GM19239 (cell line): ENCODE measurements around the gene PBX4.
"Not testable (repeated sequence)": the region's sequence is repeated elsewhere in the genome, so short reads cannot be mapped to it uniquely, and the experiment has no call there.

Source experiments
- DNase-seq: peaks from one replicate; pipeline ENCODE4 v3.0.0; 2011; ENCODE audit warnings: low spot score; ENCODE audit not compliant: insufficient read length
- FAIRE-seq: peaks from 2 replicates; lab custom pipeline; 2011; peaks lifted over from hg19 to GRCh38; lab: Jason Lieb, UNC

Gene PBX4

GRCh38 chr19:19628501-19629134, 10.1 kb upstream of the PBX4 start:
- FAIRE-seq: no peak
- no peak for DNase-seq

GRCh38 chr19:19627621-19628500, 9.4 kb upstream of the PBX4 start, which contains the start of gene LPAR2:
Gene LPAR2, minus strand, starts transcription at chr19:19628220. Its CDS starts 945 bp downstream, at chr19:19627275.
- DNase-seq: peak; percentile 93
- peak; percentile 60 for FAIRE-seq

- FAIRE-seq (no peak), DNase-seq (no peak)
Observed at GRCh38 chr19:19626516-19627472, 8.3 kb upstream of the PBX4 start.

DNA sequence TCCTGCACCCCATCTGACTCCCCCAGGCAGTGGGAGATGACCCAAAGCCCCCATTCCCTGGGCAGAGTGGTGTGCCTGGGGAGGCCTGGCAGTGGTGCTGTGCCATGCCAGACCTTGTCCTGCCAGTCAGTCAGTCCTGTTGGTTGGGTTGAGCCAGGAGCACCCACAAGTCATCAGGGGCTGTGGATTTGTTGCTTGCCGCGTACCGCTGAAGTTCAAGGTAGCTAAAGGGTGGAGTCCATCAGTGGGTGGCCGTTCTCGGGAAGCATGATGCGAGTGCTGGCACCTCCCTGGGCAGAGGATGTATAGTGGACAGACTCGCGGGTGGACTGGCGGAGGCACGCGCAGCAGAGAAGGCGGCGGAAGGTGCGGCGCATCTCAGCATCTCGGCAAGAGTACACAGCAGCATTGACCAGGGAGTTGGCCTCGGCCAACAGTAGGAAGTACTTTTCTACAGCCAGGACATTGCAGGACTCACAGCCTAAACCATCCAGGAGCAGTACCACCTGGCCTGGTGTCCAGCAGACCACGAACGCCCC, 5.6 kb upstream of the PBX4 start:
- no peak for DNase-seq
- no peak for FAIRE-seq

GRCh38 chr19:19623383-19623782, 4.9 kb upstream of the PBX4 start:
- DNase-seq (no peak), FAIRE-seq (no peak)

- FAIRE-seq (no peak), DNase-seq (no peak)
Observed at GRCh38 chr19:19619849-19620210, 1.3 kb upstream of the PBX4 start.

GRCh38 chr19:19619181-19619848, 828 bp upstream of the PBX4 start:
- DNase-seq (no peak), FAIRE-seq (no peak)

DNA sequence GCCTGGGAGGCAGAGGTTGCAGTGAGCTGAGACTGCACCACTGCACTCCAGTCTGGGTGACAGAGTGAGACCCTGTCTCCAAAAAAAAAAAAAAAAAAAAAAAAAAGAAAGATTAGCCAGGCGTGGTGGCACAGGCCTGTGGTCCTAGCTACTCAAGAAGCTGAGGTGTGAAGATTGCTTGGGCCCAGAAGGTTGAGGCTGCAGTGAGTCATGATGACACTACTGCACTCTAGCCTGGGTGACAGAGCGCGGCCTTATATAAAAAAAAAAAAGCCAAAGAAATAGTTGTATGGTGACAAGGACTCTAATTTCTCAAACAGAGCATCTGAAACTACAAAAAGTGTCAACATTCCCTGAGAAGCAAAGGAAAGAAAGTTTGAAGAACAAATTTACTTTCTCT, 3.4 kb downstream of the PBX4 start:
- FAIRE-seq (no peak), DNase-seq (no peak)

DNA sequence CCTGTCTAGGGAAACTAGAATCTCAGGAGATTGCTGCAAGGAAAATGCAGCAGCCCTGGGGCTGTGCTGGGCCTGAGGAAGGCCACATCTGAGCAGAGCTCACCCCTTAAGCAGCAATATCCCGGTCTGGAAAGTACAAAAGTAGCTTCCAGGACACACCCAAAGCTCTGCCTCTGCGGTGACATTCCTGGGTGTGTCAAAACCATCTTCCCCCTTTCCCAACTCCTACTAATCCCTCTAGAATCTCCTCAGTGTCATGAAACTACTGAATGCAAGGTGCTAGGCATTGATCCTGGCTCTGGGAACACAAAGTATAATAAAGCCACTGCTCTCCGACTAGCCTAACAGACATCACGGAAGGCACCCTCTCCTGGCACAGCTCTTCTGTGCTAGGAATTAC, 5.0 kb downstream of the PBX4 start:
- DNase-seq (no peak), FAIRE-seq (no peak)

DNA sequence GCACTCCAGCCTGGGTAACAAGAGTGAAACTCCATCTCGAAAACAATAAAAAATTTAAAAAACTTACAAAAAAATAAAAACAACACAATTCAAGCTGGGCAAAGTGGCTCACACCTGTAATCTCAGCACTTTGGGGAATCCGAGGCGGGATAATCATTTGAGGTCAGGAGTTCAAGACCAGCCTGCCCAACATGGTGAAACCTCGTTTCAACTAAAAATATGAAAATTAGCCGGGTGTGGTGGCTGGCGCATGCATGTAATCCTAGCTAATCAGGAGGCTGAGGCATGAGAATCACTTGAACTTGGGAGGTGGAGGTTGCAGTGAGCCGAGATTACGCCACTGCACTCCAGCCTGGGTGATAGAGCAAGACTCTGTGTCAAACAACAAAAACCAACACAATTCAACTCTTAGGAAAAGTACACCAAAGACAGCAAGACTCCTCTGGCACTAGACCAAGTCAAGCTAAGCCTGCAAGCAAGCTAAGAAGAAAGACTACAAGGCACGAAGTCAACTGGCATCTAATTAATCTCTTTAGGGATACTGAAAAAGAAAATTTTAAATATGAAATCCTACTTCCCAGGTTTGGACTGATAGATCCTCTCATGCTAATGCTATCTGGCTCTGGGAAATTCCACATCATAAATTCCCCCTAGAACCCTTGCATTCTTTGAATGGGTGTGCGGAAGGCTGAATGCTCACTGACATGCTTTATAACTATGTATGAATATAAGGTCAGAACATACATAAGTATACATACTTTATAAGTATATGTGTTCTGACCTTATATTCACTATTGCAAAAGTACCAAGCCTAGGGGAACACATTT, 7.9 kb downstream of the PBX4 start:
- no peak for DNase-seq
- FAIRE-seq: no peak

DNA sequence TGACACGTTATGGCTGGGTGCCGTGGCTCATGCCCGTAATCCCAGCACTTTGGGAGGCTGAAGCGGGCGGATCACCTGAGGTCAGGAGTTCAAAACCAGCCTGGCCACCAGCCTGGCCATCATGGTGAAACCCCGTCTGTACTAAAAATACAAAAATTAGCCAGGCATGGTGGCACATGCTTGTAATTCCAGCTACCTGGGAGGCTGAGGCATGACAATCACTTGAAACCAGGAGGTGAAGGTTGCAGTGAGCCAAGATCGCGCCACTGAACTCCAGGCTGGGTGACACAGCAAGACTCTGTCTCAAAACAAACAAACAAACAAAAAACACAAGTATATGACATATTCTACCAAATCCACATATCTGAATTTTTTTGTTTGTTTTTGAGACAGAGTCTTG, 11.8 kb downstream of the PBX4 start:
- not testable (repeated sequence) for DNase-seq, FAIRE-seq

GRCh38 chr19:19606021-19606420, 12.5 kb downstream of the PBX4 start:
- FAIRE-seq: no peak
- DNase-seq: no peak

- FAIRE-seq: no peak
- DNase-seq: no peak
Observed at GRCh38 chr19:19602713-19603324, 15.7 kb downstream of the PBX4 start.

- DNase-seq (no peak), FAIRE-seq (no peak)
Observed at GRCh38 chr19:19602136-19602712, 16.3 kb downstream of the PBX4 start.

- DNase-seq (no peak), FAIRE-seq (peak; percentile 76)
Observed at GRCh38 chr19:19600793-19601330, 17.6 kb downstream of the PBX4 start.

DNA sequence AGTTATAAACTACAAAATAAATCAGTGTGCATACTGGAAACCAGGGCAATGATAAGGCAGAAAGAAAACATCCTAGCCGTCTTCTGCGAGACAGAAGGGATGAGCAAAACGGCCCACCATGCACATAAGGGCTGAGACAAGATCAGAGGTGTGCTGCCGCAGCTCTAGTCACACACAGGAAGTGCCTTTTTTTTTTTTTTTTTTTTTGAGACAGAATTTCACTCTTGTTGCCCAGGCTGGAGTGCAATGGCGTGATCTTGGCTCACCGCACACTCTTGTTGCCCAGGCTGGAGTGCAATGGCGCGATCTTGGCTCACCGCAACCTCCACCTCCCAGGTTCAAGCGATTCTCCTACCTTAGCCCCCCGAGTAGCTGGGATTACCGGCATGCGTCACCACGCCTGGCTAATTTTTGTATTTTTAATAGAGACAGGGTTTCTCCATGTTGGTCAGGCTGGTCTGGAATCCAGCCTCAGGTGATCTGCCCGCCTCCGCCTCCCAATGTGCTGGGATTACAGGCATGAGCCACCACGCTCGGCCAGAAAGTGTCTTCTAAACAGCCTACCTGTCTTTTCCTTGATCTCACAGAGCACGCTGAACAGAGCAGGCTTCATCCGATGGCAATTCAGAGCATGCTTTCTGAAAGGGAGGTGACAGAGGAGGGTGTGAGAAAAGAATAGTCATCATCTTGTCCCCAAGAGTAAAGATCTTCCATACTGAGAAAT, 19.6 kb downstream of the PBX4 start:
- not testable (repeated sequence) for DNase-seq
- peak; percentile 44 for FAIRE-seq

DNA sequence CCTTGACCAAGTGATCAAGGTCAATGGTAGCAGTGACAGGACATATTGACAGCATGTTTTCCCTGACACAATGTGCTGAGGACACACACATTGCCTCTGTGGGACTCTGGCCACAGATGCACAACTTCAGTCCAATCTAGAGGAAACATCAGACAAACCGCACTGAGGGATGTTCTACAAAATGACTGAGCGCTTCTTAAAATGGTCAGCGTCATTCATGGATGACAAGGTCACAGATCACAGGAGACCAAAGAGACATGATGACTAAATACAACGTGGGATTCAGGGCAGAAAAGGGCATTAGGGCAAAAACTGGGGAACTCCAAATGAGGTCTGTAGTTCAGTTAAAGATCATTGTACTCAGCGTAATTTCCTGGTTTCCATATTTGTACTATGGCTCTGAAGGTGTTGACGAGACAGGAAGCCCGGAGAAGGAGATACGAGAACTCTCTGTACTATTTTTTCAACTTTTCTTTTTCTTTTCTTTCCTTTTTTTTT, 20.6 kb downstream of the PBX4 start:
- DNase-seq: no peak
- peak; percentile 95 for FAIRE-seq
